Fibroblast of pulmonary artery (primary cell): ENCODE measurements around the gene TRPM4.

Experiments used
- DNase-seq: peaks from one replicate; pipeline ENCODE4 v3.0.0-alpha.2; 2010; ENCODE audit warnings: low read depth
- H3K4me3 ChIP-seq: replicated peaks from 2 replicates; pipeline ENCODE4 v1.5.1; 2011; ENCODE audit warnings: low read depth, mild to moderate bottlenecking, control low read depth, low read length, moderate library complexity
- CTCF ChIP-seq: IDR thresholded peaks from 2 replicates; pipeline ENCODE4 v1.5.1; 2011; ENCODE audit warnings: mild to moderate bottlenecking, control low read depth, low read length, inconsistent platforms; ENCODE audit errors: missing control alignments

Gene TRPM4

GRCh38 chr19:49157445-49158224 is at the start of gene TRPM4:
TSS of gene TRPM4 (plus strand) at chr19:49157792. CDS start at chr19:49157867, 75 bp downstream.
- peak; percentile 70 for DNase-seq
- TF ChIP-seq CTCF, result no peak
- peak within 1 kb of the TSS; percentile 95 for H3K4me3 ChIP-seq

DNA sequence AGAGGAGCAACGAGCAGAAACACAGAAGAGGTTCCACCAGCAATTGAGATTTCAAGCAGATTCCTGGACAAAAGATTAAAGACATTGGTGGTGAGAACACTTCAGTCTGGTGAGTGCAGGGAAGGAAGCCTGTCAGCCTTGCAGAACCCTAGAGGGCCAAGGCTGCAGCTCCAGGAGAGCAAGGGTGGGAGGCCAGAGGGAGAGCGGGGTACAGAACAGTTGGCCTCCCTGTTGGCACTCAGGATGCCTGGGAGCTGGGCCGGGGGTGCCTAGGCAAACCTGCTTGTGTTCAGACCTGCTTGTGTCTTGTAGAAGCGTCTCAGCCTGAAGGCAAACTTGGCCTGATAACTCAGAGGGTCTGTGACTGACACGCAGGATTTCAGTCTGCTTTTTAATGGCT is 48.5 kb upstream of the TRPM4 start:
- DNase-seq, result no peak
- no peak overlapping the region for H3K4me3 ChIP-seq
- no peak for TF ChIP-seq CTCF

DNA sequence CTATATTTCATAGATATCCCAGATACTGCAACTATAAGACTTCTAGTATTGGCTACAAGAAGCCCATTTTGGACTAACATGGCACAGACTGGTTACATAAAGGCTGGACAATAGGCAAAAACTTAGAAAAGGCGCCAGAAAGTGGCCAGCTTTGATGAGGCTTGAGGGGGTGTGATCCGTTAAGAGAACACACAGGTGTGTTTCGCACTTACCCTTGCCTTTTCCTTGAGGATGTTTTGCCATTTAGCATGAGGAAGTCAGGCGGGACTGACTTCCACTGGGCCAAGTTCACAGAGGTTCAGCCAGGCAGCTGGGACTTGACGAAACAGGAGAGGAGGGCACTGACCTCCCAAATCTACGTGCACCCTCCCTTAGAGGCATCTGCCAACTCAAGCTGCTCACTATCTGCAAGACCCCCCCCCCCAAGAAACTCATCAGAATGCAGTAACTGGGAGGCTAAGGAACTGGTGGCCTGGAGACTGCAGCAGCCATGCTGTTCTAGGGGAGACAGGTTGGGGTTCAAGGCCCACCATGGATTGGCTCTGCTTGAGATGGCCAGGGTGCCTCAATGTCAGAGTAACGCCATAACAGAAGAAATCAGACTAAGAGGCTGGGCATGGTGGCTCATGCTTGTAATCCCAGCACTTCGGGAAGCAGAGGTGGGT is 47.9 kb upstream of the TRPM4 start:
- DNase-seq, result no peak
- TF ChIP-seq CTCF, result no peak
- no peak overlapping the region for H3K4me3 ChIP-seq

DNA sequence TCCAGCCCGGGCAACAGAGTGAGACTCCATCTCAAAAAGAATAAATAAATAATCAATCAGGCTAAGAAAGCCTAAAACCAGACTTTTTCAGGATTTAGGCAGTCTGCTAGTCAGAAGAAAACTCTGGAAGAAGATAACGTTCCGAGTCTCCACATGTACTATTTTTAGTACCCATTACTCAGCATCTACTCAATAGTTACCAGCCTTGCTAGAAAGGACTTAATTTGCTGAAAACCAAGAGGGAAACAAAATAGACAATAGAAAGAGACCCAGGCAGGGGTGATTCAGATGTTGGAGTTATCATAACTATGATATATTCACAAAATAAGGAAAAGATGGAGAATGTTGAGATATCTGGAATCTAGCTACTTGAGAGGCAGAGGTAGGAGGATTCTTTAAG is 47.0 kb upstream of the TRPM4 start:
- H3K4me3 ChIP-seq, result no peak overlapping the region
- DNase-seq, result peak; percentile 58
- TF ChIP-seq CTCF, result no peak

GRCh38 chr19:49111218-49111998 is 46.2 kb upstream of the TRPM4 start:
- H3K4me3 ChIP-seq, result no peak overlapping the region
- TF ChIP-seq CTCF, result no peak
- no peak for DNase-seq

DNA sequence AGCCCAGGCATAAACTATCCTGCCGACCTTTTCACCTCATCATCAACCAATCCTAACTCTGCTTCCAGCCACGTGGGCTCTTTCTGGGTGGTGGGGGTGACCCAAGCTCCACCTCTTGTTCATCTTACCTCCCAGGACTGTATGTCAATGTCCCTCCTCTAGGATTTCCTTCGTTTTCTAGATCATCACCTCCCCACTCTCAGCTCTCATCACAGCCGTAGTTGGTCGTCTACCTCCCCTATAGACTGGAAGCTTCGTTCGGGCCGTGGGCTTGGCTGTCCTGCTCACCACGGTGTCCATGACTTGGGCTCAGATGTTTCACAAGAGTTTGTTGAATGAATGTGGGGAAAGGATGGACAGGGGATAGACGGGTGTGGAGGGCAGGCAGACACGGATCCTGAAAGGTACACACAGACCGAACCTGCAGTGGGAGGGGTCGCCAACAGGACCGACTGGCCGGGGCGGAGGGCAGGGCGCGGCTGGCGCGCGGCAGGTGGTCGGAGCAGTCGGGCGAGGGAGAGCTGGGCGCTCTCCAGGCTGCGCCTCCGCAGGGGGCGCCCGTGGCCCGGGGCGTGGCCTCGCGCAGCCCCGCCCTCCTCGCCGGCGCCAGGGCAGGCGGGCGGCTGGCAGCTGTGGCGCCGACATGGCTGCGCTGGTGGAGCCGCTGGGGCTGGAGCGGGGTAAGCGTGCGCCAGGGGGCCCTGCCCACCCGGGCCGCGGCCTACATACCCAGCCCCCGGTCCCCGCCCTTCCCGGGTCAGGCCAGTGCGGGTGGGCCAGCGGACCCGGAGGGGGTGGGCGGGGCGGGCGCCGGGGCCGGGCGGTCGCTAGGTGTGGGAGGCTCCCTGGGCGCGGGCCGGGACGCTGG is 43.6 kb upstream of the TRPM4 start, which contains the start of gene LIN7B:
Gene LIN7B (plus strand): TSS at position 609 of the 868 bp plus-strand sequence. CDS start 35 bp downstream, at position 644.
- DNase-seq, result peak; percentile 63
- TF ChIP-seq CTCF, result peak; percentile 3
- H3K4me3 ChIP-seq, result peak within 1 kb of the TSS; percentile 69
